HepG2 (cell line): Measurements from ENCODE around the gene SPACA4. TPM values are rescaled to one million over a fixed set of nuclear protein-coding genes. Genes with fewer than 3 reads are reported as not detected.

Experiments
- ADNP ChIP-seq: sonication (generic); formaldehyde crosslinking; IDR thresholded peaks from 2 replicates; pipeline ENCODE4 v1.4.0; 2020; ENCODE audit warnings: missing genetic modification reagents
- AGO2 ChIP-seq: fragments of 200-400 bp; formaldehyde crosslinking; optimal IDR thresholded peaks from 2 replicates; pipeline ENCODE3; 2017; ENCODE audit warnings: mild to moderate bottlenecking, low read depth, low read length, moderate library complexity
- HNRNPUL1 ChIP-seq: fragments of 200-400 bp; formaldehyde crosslinking; IDR thresholded peaks from 2 replicates; pipeline ENCODE4 v1.6.1; 2017; ENCODE audit warnings: low read depth, mild to moderate bottlenecking, low read length, moderate library complexity
- IKZF1 ChIP-seq: fragments of 450-650 bp; IDR thresholded peaks from 2 replicates; pipeline ENCODE4 v1.7.1; 2016
- MIER2 ChIP-seq: IDR thresholded peaks from 2 replicates; pipeline ENCODE4 v1.6.1; 2016; ENCODE audit warnings: missing biosample characterization, missing genetic modification reagents
- NFRKB ChIP-seq: fragments of 450-650 bp; IDR thresholded peaks from 2 replicates; pipeline ENCODE4 v1.6.1; 2017
- NR2F2 ChIP-seq: IDR thresholded peaks from 2 replicates; pipeline ENCODE4 v1.6.1; 2012; ENCODE audit warnings: low read depth, inconsistent platforms, borderline replicate concordance
- PHF8 ChIP-seq: sonication (generic); formaldehyde crosslinking; IDR thresholded peaks from 2 replicates; pipeline ENCODE4 v1.5.0; 2020; ENCODE audit warnings: missing genetic modification reagents
- RARG ChIP-seq: sonication (generic); formaldehyde crosslinking; IDR thresholded peaks from 2 replicates; pipeline ENCODE4 v1.4.0; 2020; ENCODE audit warnings: low read depth, mild to moderate bottlenecking, missing genetic modification reagents
- RORA ChIP-seq: sonication (generic); formaldehyde crosslinking; IDR thresholded peaks from 2 replicates; pipeline ENCODE4 v1.5.0; 2020; ENCODE audit warnings: mild to moderate bottlenecking, missing genetic modification reagents, moderate library complexity
- SATB2 ChIP-seq: sonication (generic); formaldehyde crosslinking; IDR thresholded peaks from 2 replicates; pipeline ENCODE4 v1.5.0; 2020; ENCODE audit warnings: missing genetic modification reagents
- SIN3B ChIP-seq: fragments of 150-350 bp; IDR thresholded peaks from 2 replicates; pipeline ENCODE4 v1.6.1; 2014; ENCODE audit warnings: low read length
- SIX4 ChIP-seq: sonication (generic); formaldehyde crosslinking; IDR thresholded peaks from 2 replicates; pipeline ENCODE4 v1.4.0; 2020; ENCODE audit warnings: missing genetic modification reagents
- XBP1 ChIP-seq: sonication (generic); formaldehyde crosslinking; IDR thresholded peaks from 2 replicates; pipeline ENCODE4 v1.5.0; 2020; ENCODE audit warnings: missing genetic modification reagents
- ZFP82 ChIP-seq: sonication (generic); formaldehyde crosslinking; IDR thresholded peaks from 2 replicates; pipeline ENCODE4 v1.5.1; 2020; ENCODE audit warnings: mild to moderate bottlenecking, missing genetic modification reagents, borderline replicate concordance
- ZNF101 ChIP-seq: sonication (generic); formaldehyde crosslinking; IDR thresholded peaks from 2 replicates; pipeline ENCODE4 v1.4.0; 2020; ENCODE audit warnings: mild to moderate bottlenecking, low read depth, missing genetic modification reagents, borderline replicate concordance
- ZNF335 ChIP-seq: sonication (generic); formaldehyde crosslinking; IDR thresholded peaks from 2 replicates; pipeline ENCODE4 v1.4.0; 2020; ENCODE audit warnings: missing genetic modification reagents
- ZNF569 ChIP-seq: sonication (generic); formaldehyde crosslinking; IDR thresholded peaks from 2 replicates; pipeline ENCODE4 v1.5.0; 2020; ENCODE audit warnings: mild to moderate bottlenecking, missing genetic modification reagents, moderate library complexity, borderline replicate concordance
- polyA plus RNA-seq, 8 experiments: library from polyadenylated mRNA; depleted of rRNA in 3 of 8; stranded (reverse) in 7 of 8; unstranded in 1 of 8; fragments of >200 nt; fragmentation: Illumina TruSeq in 4 of 8; extraction: Trizol in 4 of 8; gene quantifications; 2 replicates each; pipeline versions ENCODE4 v1.2.1 to v1.2.3, GENCODE V29; 2011 to 2016; ENCODE audit warnings: low read depth in 4 of 8, missing spikeins in 1 of 8, mixed read lengths in 1 of 8; ENCODE audit not compliant: insufficient read depth in 1 of 8
- total RNA-seq, 5 experiments: library from RNA; depleted of rRNA; stranded (reverse); fragments of >200 nt; fragmentation: Illumina TruSeq; extraction: Trizol; gene quantifications; 2 replicates each; pipeline ENCODE4 v1.2.3, GENCODE V29; 2016; ENCODE audit warnings: low read depth in 1 of 5
- TF ChIP-seq, protein P1 (sequence below): sonication (generic); formaldehyde crosslinking; IDR thresholded peaks from 2 replicates; pipeline ENCODE4 v1.4.0; 2020; ENCODE audit warnings: mild to moderate bottlenecking, low read depth, missing genetic modification reagents
- TF ChIP-seq, protein P2 (sequence below): sonication (generic); formaldehyde crosslinking; IDR thresholded peaks from 2 replicates; pipeline ENCODE4 v1.4.0; 2020; ENCODE audit warnings: missing genetic modification reagents
- TF ChIP-seq, protein P3 (sequence below): sonication (generic); formaldehyde crosslinking; IDR thresholded peaks from 2 replicates; pipeline ENCODE4 v1.4.0; 2020; ENCODE audit warnings: missing genetic modification reagents; ENCODE audit errors: not compliant biosample characterization
- TF ChIP-seq, protein P4 (sequence below): sonication (generic); formaldehyde crosslinking; IDR thresholded peaks from 2 replicates; pipeline ENCODE4 v1.4.0; 2020; ENCODE audit warnings: missing genetic modification reagents
- TF ChIP-seq, protein P5 (sequence below): IDR thresholded peaks from 2 replicates; pipeline ENCODE4 v1.6.1; 2016
- TF ChIP-seq, protein P6 (sequence below): sonication (generic); formaldehyde crosslinking; IDR thresholded peaks from 2 replicates; pipeline ENCODE4 v1.4.0; 2020; ENCODE audit warnings: missing genetic modification reagents
- TF ChIP-seq, protein P7 (sequence below): sonication (generic); formaldehyde crosslinking; IDR thresholded peaks from 2 replicates; pipeline ENCODE4 v1.4.0; 2020; ENCODE audit warnings: missing genetic modification reagents

The SPACA4 gene
- total and polyA plus RNA-seq, 2 of the 13 experiments (the other 11 are each of a cell fraction or from before 2014, with no cell fraction given) = not detected

DNA sequence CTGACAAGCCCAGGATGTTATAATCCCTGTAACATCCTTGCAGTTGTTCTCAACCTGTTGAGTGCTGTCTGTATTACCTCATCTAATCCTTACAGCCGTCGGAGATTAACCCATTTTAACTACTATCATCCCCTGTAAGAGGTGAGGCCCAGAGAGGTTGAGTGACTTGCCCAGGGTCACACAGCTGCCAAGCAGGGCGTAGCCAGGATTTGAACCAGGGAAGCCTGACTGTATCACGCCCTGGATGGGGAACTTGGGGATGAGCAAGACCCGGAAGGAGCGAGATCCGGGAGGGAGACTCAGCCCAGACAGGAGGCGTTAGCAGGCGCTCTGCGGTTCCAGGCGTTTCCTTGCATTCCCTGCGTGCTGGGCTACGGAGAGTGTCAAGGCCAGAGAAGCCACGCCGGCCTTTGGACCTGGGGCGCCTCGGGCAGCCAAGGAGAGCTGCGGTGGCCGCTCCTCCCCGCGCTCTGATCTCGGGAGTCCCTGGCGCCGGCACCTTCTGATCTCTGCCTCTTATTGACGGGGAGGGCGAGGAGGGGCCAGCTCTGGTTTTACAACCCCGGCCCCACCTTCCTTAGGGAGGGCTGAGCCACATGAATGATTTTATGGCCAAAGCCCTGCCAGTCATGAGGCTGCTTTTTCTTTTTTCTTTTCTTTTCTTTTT, 48.4 kb upstream of the SPACA4 start (continued):
- TF ChIP-seq ZNF335 (CRISPR knock-in tag) (peak; percentile 74), ZFP82 (CRISPR knock-in tag) (peak; percentile 77; the same call in 1 of the 2 replicates), RORA (CRISPR knock-in tag) (no peak), IKZF1 (no peak), ZNF569 (CRISPR knock-in tag) (no peak), SATB2 (no peak), XBP1 (CRISPR knock-in tag) (no peak), ADNP (CRISPR knock-in tag) (peak; percentile 97), HNRNPUL1 (no peak), MIER2 (0 out of 2 replicates have a peak, but pooled peaks have one; percentile 68), NR2F2 (peak; percentile 80), RARG (CRISPR knock-in tag) (no peak), ZNF101 (no peak), PHF8 (CRISPR knock-in tag) (peak; percentile 58), NFRKB (no peak), SIN3B (no peak), SIX4 (CRISPR knock-in tag) (peak; percentile 70), AGO2 (no peak)
- TF ChIP-seq, protein P1, sequence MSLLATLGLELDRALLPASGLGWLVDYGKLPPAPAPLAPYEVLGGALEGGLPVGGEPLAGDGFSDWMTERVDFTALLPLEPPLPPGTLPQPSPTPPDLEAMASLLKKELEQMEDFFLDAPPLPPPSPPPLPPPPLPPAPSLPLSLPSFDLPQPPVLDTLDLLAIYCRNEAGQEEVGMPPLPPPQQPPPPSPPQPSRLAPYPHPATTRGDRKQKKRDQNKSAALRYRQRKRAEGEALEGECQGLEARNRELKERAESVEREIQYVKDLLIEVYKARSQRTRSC (CRISPR knock-in tag) = no peak
- TF ChIP-seq, protein P2, sequence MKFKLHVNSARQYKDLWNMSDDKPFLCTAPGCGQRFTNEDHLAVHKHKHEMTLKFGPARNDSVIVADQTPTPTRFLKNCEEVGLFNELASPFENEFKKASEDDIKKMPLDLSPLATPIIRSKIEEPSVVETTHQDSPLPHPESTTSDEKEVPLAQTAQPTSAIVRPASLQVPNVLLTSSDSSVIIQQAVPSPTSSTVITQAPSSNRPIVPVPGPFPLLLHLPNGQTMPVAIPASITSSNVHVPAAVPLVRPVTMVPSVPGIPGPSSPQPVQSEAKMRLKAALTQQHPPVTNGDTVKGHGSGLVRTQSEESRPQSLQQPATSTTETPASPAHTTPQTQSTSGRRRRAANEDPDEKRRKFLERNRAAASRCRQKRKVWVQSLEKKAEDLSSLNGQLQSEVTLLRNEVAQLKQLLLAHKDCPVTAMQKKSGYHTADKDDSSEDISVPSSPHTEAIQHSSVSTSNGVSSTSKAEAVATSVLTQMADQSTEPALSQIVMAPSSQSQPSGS = peak; percentile 80
- TF ChIP-seq, protein P3, sequence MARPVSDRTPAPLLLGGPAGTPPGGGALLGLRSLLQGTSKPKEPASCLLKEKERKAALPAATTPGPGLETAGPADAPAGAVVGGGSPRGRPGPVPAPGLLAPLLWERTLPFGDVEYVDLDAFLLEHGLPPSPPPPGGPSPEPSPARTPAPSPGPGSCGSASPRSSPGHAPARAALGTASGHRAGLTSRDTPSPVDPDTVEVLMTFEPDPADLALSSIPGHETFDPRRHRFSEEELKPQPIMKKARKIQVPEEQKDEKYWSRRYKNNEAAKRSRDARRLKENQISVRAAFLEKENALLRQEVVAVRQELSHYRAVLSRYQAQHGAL (CRISPR knock-in tag) = no peak
- TF ChIP-seq, protein P4, sequence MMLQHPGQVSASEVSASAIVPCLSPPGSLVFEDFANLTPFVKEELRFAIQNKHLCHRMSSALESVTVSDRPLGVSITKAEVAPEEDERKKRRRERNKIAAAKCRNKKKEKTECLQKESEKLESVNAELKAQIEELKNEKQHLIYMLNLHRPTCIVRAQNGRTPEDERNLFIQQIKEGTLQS = peak; percentile 54
- TF ChIP-seq, protein P5, sequence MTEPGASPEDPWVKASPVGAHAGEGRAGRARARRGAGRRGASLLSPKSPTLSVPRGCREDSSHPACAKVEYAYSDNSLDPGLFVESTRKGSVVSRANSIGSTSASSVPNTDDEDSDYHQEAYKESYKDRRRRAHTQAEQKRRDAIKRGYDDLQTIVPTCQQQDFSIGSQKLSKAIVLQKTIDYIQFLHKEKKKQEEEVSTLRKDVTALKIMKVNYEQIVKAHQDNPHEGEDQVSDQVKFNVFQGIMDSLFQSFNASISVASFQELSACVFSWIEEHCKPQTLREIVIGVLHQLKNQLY (CRISPR knock-in tag) = peak; percentile 72
- TF ChIP-seq, protein P6, sequence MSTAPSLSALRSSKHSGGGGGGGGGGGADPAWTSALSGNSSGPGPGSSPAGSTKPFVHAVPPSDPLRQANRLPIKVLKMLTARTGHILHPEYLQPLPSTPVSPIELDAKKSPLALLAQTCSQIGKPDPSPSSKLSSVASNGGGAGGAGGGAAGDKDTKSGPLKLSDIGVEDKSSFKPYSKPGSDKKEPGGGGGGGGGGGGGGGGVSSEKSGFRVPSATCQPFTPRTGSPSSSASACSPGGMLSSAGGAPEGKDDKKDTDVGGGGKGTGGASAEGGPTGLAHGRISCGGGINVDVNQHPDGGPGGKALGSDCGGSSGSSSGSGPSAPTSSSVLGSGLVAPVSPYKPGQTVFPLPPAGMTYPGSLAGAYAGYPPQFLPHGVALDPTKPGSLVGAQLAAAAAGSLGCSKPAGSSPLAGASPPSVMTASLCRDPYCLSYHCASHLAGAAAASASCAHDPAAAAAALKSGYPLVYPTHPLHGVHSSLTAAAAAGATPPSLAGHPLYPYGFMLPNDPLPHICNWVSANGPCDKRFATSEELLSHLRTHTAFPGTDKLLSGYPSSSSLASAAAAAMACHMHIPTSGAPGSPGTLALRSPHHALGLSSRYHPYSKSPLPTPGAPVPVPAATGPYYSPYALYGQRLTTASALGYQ (CRISPR knock-in tag) = peak; percentile 89; the same call in 1 of the 2 replicates
- TF ChIP-seq, protein P7, sequence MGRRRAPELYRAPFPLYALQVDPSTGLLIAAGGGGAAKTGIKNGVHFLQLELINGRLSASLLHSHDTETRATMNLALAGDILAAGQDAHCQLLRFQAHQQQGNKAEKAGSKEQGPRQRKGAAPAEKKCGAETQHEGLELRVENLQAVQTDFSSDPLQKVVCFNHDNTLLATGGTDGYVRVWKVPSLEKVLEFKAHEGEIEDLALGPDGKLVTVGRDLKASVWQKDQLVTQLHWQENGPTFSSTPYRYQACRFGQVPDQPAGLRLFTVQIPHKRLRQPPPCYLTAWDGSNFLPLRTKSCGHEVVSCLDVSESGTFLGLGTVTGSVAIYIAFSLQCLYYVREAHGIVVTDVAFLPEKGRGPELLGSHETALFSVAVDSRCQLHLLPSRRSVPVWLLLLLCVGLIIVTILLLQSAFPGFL (CRISPR knock-in tag) = no peak
